Lung (tissue), 12 donors: Measurements from ENCODE around the gene SCYGR2. TPM values are rescaled to one million over a fixed set of nuclear protein-coding genes. Genes with fewer than 3 reads are reported as not detected.

Experiments
- ATAC-seq: fragments of 200-7000 bp; cut with Tn5 transposase; one replicate; pipeline ENCODE4 v1.9.1; 2020; ENCODE audit warnings: moderate number of reproducible peaks; ENCODE audit not compliant: insufficient read depth, low FRiP score
- DNase-seq, 3 donors: peaks; one replicate each; pipeline ENCODE4 v3.0.0-alpha.2; 2013 to 2017
- H3K27ac ChIP-seq, 2 donors: one replicate each; pipeline ENCODE4 v1.5.1; 2013; ENCODE audit warnings: mild to moderate bottlenecking in 2 of 2, moderate library complexity in 2 of 2, control low read depth in 1 of 2, inconsistent platforms in 1 of 2, low read depth in 1 of 2, low read length in 1 of 2
- H3K27me3 ChIP-seq, 3 donors: one replicate each; pipeline ENCODE4 v1.5.1; 2013; ENCODE audit warnings: low read length in 2 of 3; ENCODE audit not compliant: control insufficient read depth in 3 of 3, insufficient read depth in 3 of 3
- H3K36me3 ChIP-seq, 4 donors: one replicate each; pipeline ENCODE4 v1.5.1; 2013; ENCODE audit warnings: low read length in 4 of 4, mild to moderate bottlenecking in 1 of 4, moderate library complexity in 1 of 4; ENCODE audit not compliant: control insufficient read depth in 4 of 4, insufficient read depth in 4 of 4
- H3K4me1 ChIP-seq, 5 donors: one replicate each; pipeline ENCODE4 v1.5.1; 2013; ENCODE audit warnings: low read length in 5 of 5, mild to moderate bottlenecking in 2 of 5, moderate library complexity in 1 of 5; ENCODE audit not compliant: control insufficient read depth in 5 of 5, insufficient read depth in 5 of 5
- H3K4me3 ChIP-seq: one replicate; pipeline ENCODE4 v1.5.1; 2013; ENCODE audit warnings: mild to moderate bottlenecking, control low read depth, moderate library complexity
- H3K9ac ChIP-seq, 2 donors: one replicate each; pipeline ENCODE4 v1.5.1; 2013; ENCODE audit warnings: low read length in 2 of 2, control low read depth in 1 of 2; ENCODE audit not compliant: insufficient read depth in 1 of 2
- H3K9me3 ChIP-seq, 4 donors: one replicate each; pipeline ENCODE4 v1.5.1; 2013; ENCODE audit warnings: low read length in 3 of 4, mild to moderate bottlenecking in 1 of 4, moderate library complexity in 1 of 4; ENCODE audit not compliant: control insufficient read depth in 4 of 4, insufficient read depth in 3 of 4
- CTCF ChIP-seq: IDR thresholded peaks from 2 replicates; pipeline ENCODE4 v1.5.1; 2012; ENCODE audit warnings: mild to moderate bottlenecking; ENCODE audit errors: control extremely low read depth, extremely low read depth
- WGBS, 2 donors: extraction: QIAGEN DNeasy Blood & Tissue Kit; methylation state at CpG; one replicate each; pipeline ENCODE4 v1.1.7; 2013; 5-methylcytosine and 5-hydroxymethylcytosine counted together
- polyA plus RNA-seq, 2 donors: library from polyadenylated mRNA; stranded (reverse); fragments of 200-250 nt; gene quantifications; one replicate each; pipeline ENCODE4 v1.2.1, GENCODE V29; 2013
- total RNA-seq, 2 donors: library from RNA; depleted of rRNA in 1 of 2; stranded (reverse); fragments of >200 nt in 1 of 2; gene quantifications; one replicate each; pipeline ENCODE4 v1.2.1, GENCODE V29; 2014 to 2021
- donor health status: control.
- donor health status: control.
- donor health status: Bipolar disorder and iron deficiency.
- donor health status: healthy.
- donor health status: DM: yes; HTN: yes; CAD: no.

The SCYGR2 gene
- total and polyA plus RNA-seq, 4 donors, result not detected

GRCh38 chr2:227642656-227643055, 44.0 kb downstream of the SCYGR2 start:
- Histone ChIP-seq H3K36me3 (no peaks in the 10 kb centered on the region), H3K27ac (no peak overlapping the region), H3K4me1 (no peaks in the 10 kb centered on the region), H3K9me3 (no peaks in the 10 kb centered on the region), H3K4me3 (no peak overlapping the region), H3K27me3 (no peaks in the 10 kb centered on the region), H3K9ac (no peak overlapping the region)
- no peak for ATAC-seq
- no peak for DNase-seq
- WGBS, 2 donors, result 29 to 46% methylated on average over 2 of the region's 2 CpGs
- TF ChIP-seq CTCF, result no peak

GRCh38 chr2:227643990-227644551, 45.4 kb downstream of the SCYGR2 start:
- Histone ChIP-seq H3K36me3 (no peaks in the 10 kb centered on the region), H3K9me3 (no peaks in the 10 kb centered on the region), H3K4me1 (no peaks in the 10 kb centered on the region), H3K4me3 (no peak overlapping the region), H3K27me3 (no peaks in the 10 kb centered on the region), H3K27ac (no peak overlapping the region), H3K9ac (no peak overlapping the region)
- ATAC-seq (no peak), DNase-seq (no peak)
- WGBS, 2 donors, result 76 to 90% methylated on average over 5 of the region's 5 CpGs
- no peak for TF ChIP-seq CTCF

Other genes with a start within 250 kb of the SCYGR2 start
- gene TM4SF20, start 219.6 kb upstream of the SCYGR2 start, total RNA-seq, result not detected
- under 1 TPM in 1 of 2 donors, not detected in 1; 0.09 TPM for gene TM4SF20, start 219.6 kb upstream of the SCYGR2 start, polyA plus RNA-seq
- not detected for gene SCYGR1, start 210.9 kb upstream of the SCYGR2 start, total RNA-seq
- gene SCYGR1, start 210.9 kb upstream of the SCYGR2 start, polyA plus RNA-seq, result not detected
- gene AGFG1, start 126.7 kb upstream of the SCYGR2 start, total RNA-seq, result 10 to 100 TPM; 58.9 to 90.2 TPM
- gene AGFG1, start 126.7 kb upstream of the SCYGR2 start, polyA plus RNA-seq, result 100 to 1,000 TPM in 1 of 2 donors, 10 to 100 TPM in 1; 22.4 to 142 TPM
- gene SCYGR3, start 15.9 kb downstream of the SCYGR2 start, total RNA-seq, result not detected
- gene SCYGR3, start 15.9 kb downstream of the SCYGR2 start, polyA plus RNA-seq, result not detected
- gene SCYGR4, start 18.6 kb downstream of the SCYGR2 start, total RNA-seq, result not detected
- not detected for gene SCYGR4, start 18.6 kb downstream of the SCYGR2 start, polyA plus RNA-seq
- gene SCYGR5, start 67.9 kb downstream of the SCYGR2 start, total RNA-seq, result not detected
- gene SCYGR5, start 67.9 kb downstream of the SCYGR2 start, polyA plus RNA-seq, result not detected
- gene SLC19A3, start 119.1 kb downstream of the SCYGR2 start, total RNA-seq, result 10 to 100 TPM; 28.1 to 56.5 TPM
- gene SLC19A3, start 119.1 kb downstream of the SCYGR2 start, polyA plus RNA-seq, result 10 to 100 TPM in 1 of 2 donors, 1 to 10 TPM in 1; 4.6 to 11.0 TPM
- not detected for gene SCYGR6, start 125.9 kb downstream of the SCYGR2 start, total RNA-seq
- not detected for gene SCYGR6, start 125.9 kb downstream of the SCYGR2 start, polyA plus RNA-seq
- not detected for gene SCYGR7, start 129.4 kb downstream of the SCYGR2 start, total RNA-seq
- not detected for gene SCYGR7, start 129.4 kb downstream of the SCYGR2 start, polyA plus RNA-seq
- gene SCYGR8, start 147.0 kb downstream of the SCYGR2 start, total RNA-seq, result not detected
- gene SCYGR8, start 147.0 kb downstream of the SCYGR2 start, polyA plus RNA-seq, result not detected
- gene CCL20, start 214.9 kb downstream of the SCYGR2 start, total RNA-seq, result 10 to 100 TPM in 1 of 2 donors, 1 to 10 TPM in 1; 8.0 to 46.8 TPM
- 100 to 1,000 TPM in 1 of 2 donors, 10 to 100 TPM in 1; 48.2 to 712 TPM for gene CCL20, start 214.9 kb downstream of the SCYGR2 start, polyA plus RNA-seq